Measurements from ENCODE around the gene AP4B1. TPM values are rescaled to one million over a fixed set of nuclear protein-coding genes. Genes with fewer than 3 reads are reported as not detected.

Gene AP4B1
- total RNA-seq, 2 donors from 2014 or later = 11.9 to 12.0 TPM

Other genes with a start within 250 kb of the AP4B1 start
- gene PHTF1, start 145.3 kb downstream of the AP4B1 start, total RNA-seq = 1 to 10 TPM; 8.3 to 9.2 TPM
- gene RSBN1, start 92.3 kb downstream of the AP4B1 start, total RNA-seq = 10 to 100 TPM in 1 of 2 donors, 1 to 10 TPM in 1; 8.1 to 12.8 TPM
- gene PTPN22, start 33.1 kb downstream of the AP4B1 start, total RNA-seq = 1 to 10 TPM; 1.0 to 1.6 TPM
- gene BCL2L15, start 17.2 kb downstream of the AP4B1 start, total RNA-seq = under 1 TPM in 1 of 2 donors, not detected in 1; 0.97 TPM
- 1 to 10 TPM; 3.6 to 4.2 TPM for gene DCLRE1B, start 527 bp upstream of the AP4B1 start, total RNA-seq
- gene HIPK1, start 24.5 kb upstream of the AP4B1 start, total RNA-seq = 10 to 100 TPM; 59.4 to 72.0 TPM
- gene OLFML3, start 74.7 kb upstream of the AP4B1 start, total RNA-seq = 10 to 100 TPM; 18.8 to 36.2 TPM
- not detected for gene SYT6, start 249.1 kb upstream of the AP4B1 start, total RNA-seq